HG03457 (cell line): ENCODE results near the gene PSME1.

Source experiments
- ATAC-seq: cut with Tn5 transposase; IDR thresholded peaks from one replicate; pipeline ENCODE4 v1.9.1; 2021; ENCODE audit warnings: moderate number of reproducible peaks; ENCODE audit not compliant: unreplicated experiment

Gene PSME1

DNA sequence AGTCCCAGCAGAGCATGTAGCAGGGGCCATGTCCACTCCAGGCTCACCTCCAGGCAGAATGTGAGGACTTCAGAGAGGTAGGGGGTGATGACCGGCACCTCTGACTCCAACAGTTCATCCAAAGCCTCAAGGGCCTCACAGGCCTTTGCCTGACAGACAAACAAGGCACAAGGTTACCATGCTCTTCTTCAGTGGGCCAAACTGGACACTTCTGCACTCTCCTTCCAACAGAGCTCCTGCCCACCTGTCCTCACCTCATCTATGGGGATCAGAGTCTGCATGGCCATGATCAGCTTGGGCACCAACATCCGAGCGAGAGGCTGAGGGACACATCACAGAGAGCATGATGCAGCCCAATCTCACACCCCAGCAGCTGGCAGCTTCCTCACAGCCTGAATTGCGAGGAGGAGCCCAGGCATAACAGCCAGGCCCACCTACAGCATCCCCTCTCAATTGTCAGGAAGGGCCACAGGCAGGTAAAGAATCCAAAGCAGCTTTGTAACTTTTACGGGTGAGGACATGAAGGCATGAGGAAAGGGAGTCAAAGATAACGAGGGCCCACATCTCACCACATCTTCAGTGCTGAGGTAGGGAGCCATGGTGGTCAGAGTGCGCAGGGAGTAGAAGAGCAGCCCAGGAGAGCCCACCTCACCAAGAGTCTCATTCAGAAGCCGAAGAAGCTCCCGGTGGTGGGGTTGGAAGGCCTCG, 51.0 kb downstream of the PSME1 start:
- ATAC-seq = no peak

DNA sequence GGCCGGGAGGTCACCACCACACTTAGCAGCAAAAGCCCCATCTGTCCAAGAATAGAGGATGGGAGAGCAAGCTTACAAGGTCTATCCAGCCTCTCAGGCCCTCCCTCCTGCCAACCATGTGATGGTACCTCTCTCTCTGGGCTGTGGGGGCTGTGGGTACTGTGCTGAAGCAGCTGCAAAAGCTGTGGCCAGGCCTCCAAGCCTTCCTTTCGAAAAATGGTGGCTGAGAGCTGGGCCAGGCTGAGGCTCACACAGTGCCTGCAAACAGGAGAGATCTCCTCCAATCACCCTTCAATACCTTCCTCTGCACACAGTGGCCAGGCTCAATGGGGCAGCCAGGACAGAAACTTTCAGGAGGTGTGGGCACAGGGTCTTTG, 51.5 kb downstream of the PSME1 start:
- no peak for ATAC-seq
